ENCODE results near the gene SRGAP3.

SRGAP3 gene

GRCh38 chr3:8952130-8952529 is 297.3 kb downstream of the SRGAP3 start:
- Mint-ChIP-seq H3K9me3 (no peaks in the 10 kb centered on the region), H3K27ac (no peak overlapping the region), H3K27me3 (ENCODE audit: low read depth) (no peaks in the 10 kb centered on the region), H3K36me3 (ENCODE audit: low read depth) (peaks cover 7% of the 10 kb centered on the region), H3K4me3 (no peak overlapping the region), H3K4me1 (ENCODE audit: low read depth) (peaks cover 11% of the 10 kb centered on the region)

GRCh38 chr3:8945890-8946600 is 303.4 kb downstream of the SRGAP3 start:
- Mint-ChIP-seq H3K4me1 (ENCODE audit: low read depth) (peaks cover 4% of the 10 kb centered on the region), H3K4me3 (no peak overlapping the region), H3K36me3 (ENCODE audit: low read depth) (peaks cover 38% of the 10 kb centered on the region)

GRCh38 chr3:8942746-8943488 is 306.5 kb downstream of the SRGAP3 start:
- Mint-ChIP-seq H3K27ac (no peak overlapping the region), H3K27me3 (ENCODE audit: low read depth) (no peaks in the 10 kb centered on the region), H3K4me3 (no peak overlapping the region), H3K36me3 (ENCODE audit: low read depth) (peaks cover 49% of the 10 kb centered on the region), H3K9me3 (peaks cover 22% of the 10 kb centered on the region), H3K4me1 (ENCODE audit: low read depth) (no peaks in the 10 kb centered on the region)

More at GRCh38 chr3:8945890-8946600, 303.4 kb downstream of the SRGAP3 start:
- H3K9me3 Mint-ChIP-seq = peaks cover 22% of the 10 kb centered on the region
- H3K27ac Mint-ChIP-seq = no peak overlapping the region
- H3K27me3 Mint-ChIP-seq (ENCODE audit: low read depth) = no peaks in the 10 kb centered on the region

DNA sequence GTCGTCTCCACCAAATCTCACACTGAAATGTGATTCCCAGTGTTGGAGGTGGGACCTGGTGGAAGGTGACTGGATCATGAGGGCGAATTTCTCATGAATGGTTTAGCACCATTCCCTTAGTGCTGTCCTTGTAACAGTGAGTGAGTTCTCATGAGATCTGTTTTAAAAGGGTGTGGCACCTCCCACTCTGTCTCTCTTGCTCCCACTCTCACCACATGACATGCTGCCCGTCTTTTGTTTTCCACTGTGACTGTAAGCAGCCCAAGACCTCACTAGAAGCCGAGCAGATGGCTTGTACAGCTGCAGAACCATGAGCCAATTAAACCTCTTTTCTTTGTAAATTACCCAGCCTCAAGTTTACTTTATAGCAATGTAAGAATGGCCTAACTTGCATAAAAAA is 307.3 kb downstream of the SRGAP3 start:
- Mint-ChIP-seq H3K9me3 (peaks cover 22% of the 10 kb centered on the region), H3K36me3 (ENCODE audit: low read depth) (peaks cover 49% of the 10 kb centered on the region), H3K27ac (no peak overlapping the region), H3K4me1 (ENCODE audit: low read depth) (no peaks in the 10 kb centered on the region), H3K27me3 (ENCODE audit: low read depth) (no peaks in the 10 kb centered on the region), H3K4me3 (no peak overlapping the region)

GRCh38 chr3:8938021-8938420 is 311.4 kb downstream of the SRGAP3 start:
- peaks cover 38% of the 10 kb centered on the region for H3K36me3 Mint-ChIP-seq (ENCODE audit: low read depth)
- H3K4me3 Mint-ChIP-seq = no peak overlapping the region
- H3K27me3 Mint-ChIP-seq (ENCODE audit: low read depth) = no peaks in the 10 kb centered on the region
- peaks cover 9% of the 10 kb centered on the region for H3K9me3 Mint-ChIP-seq
- H3K4me1 Mint-ChIP-seq (ENCODE audit: low read depth) = no peaks in the 10 kb centered on the region
- no peak overlapping the region for H3K27ac Mint-ChIP-seq

GRCh38 chr3:8937064-8938020 is 312.1 kb downstream of the SRGAP3 start:
- Mint-ChIP-seq H3K4me1 (ENCODE audit: low read depth) (no peaks in the 10 kb centered on the region), H3K9me3 (peaks cover 2% of the 10 kb centered on the region), H3K36me3 (ENCODE audit: low read depth) (peaks cover 31% of the 10 kb centered on the region), H3K27me3 (ENCODE audit: low read depth) (no peaks in the 10 kb centered on the region), H3K27ac (no peak overlapping the region), H3K4me3 (no peak overlapping the region)

GRCh38 chr3:8932507-8932906 is 316.9 kb downstream of the SRGAP3 start:
- Mint-ChIP-seq H3K9me3 (no peaks in the 10 kb centered on the region), H3K4me1 (ENCODE audit: low read depth) (no peaks in the 10 kb centered on the region), H3K4me3 (no peak overlapping the region), H3K27ac (no peak overlapping the region), H3K36me3 (ENCODE audit: low read depth) (peaks cover 23% of the 10 kb centered on the region), H3K27me3 (ENCODE audit: low read depth) (no peaks in the 10 kb centered on the region)

DNA sequence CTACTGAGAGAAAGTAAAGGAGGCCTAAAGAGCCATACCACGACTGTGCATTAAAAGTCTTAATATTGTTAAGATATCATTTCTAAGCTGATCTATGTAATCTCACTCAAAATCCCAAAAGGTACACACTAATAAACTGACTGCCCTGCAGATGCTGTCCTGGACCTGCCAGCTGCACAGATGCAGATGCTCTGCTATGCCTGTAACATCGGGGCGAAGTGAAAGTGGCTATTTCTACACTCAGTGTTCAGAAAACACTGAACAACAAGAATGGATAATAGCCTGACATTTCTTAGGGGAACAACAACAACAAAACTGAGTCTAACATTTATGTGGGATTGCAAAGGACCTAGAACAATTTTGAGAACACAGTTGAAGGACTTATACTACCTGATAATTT is 318.1 kb downstream of the SRGAP3 start:
- no peak overlapping the region for H3K27ac Mint-ChIP-seq
- no peaks in the 10 kb centered on the region for H3K4me1 Mint-ChIP-seq (ENCODE audit: low read depth)
- no peaks in the 10 kb centered on the region for H3K27me3 Mint-ChIP-seq (ENCODE audit: low read depth)
- H3K9me3 Mint-ChIP-seq = no peaks in the 10 kb centered on the region
- H3K4me3 Mint-ChIP-seq = no peak overlapping the region
- peaks cover 20% of the 10 kb centered on the region for H3K36me3 Mint-ChIP-seq (ENCODE audit: low read depth)

Measured in T-helper 1 cell treated with Interleukin-12 subunit alpha and Interleukin-12 subunit beta and Interleukin-4 antibody, amounts not matched to agents 30 μg/mL and 1 μg/mL, for 36 hours (primary cell).